Left kidney (tissue), 1 donor: ENCODE data around the gene PRORP. TPM values are rescaled to one million over a fixed set of nuclear protein-coding genes. Genes with fewer than 3 reads are reported as not detected.

Source experiments
- polyA plus RNA-seq: library from polyadenylated mRNA; unstranded; fragments of 120-200 nt; gene quantifications from one replicate; pipeline ENCODE4 v1.2.1, GENCODE V29; 2013; ENCODE audit not compliant: insufficient read length

Gene PRORP
- polyA plus RNA-seq, 1 donor = 32.7 TPM

Other genes starting within 250 kb of the PRORP start
- gene BAZ1A, start 247.2 kb upstream of the PRORP start, polyA plus RNA-seq = 38.1 TPM
- 89.3 TPM for gene SRP54, start 139.6 kb upstream of the PRORP start, polyA plus RNA-seq
- 54.9 TPM for gene FAM177A1, start 76.3 kb upstream of the PRORP start, polyA plus RNA-seq
- 55.7 TPM for gene PPP2R3C, start 562 bp upstream of the PRORP start, polyA plus RNA-seq
- 178 TPM for gene PSMA6, start 169.8 kb downstream of the PRORP start, polyA plus RNA-seq